Measurements from ENCODE around the gene KRTAP20-4. TPM values are rescaled to one million over a fixed set of nuclear protein-coding genes. Genes with fewer than 3 reads are reported as not detected.

KRTAP20-4 gene
- polyA plus RNA-seq (2011; rRNA removed) (not detected in 2 replicates), polyA plus RNA-seq (2017; fragmentation: RNase III; extraction: RNeasy Plus Mini Kit Qiagen cat#74134 plus additional on column Dnase treatment) (not detected in 3 replicates), polyA minus RNA-seq (2011; rRNA and poly(A)+ RNA removed) (not detected in 2 replicates)
- polyA plus RNA-seq (2012; cell fraction: cytosol; rRNA removed), result not detected in 2 replicates
- not detected in 2 replicates for polyA plus RNA-seq (2012; cell fraction: nucleus; rRNA removed)

- TF ChIP-seq CTCF (IDR thresholded peaks at IDR 0.05) (no peak), HOXB5 (CRISPR knock-in tag; IDR thresholded peaks at IDR 0.05) (no peak), HDAC2 (IDR thresholded peaks at IDR 0.05) (no peak), NPAS2 (CRISPR knock-in tag; IDR thresholded peaks at IDR 0.05; ENCODE audit: borderline replicate concordance) (no peak), JUNB (IDR thresholded peaks at IDR 0.05) (no peak), ZFP36 (IDR thresholded peaks at IDR 0.05; ENCODE audit: borderline replicate concordance, partially characterized antibody) (no peak), HES2 (IDR thresholded peaks at IDR 0.05) (no peak), RCOR1 (IDR thresholded peaks at IDR 0.05; ENCODE audit: low read depth, low read length) (no peak), TP53 (CRISPR knock-in tag; IDR thresholded peaks at IDR 0.05) (no peak), GATA3 (IDR thresholded peaks at IDR 0.05; ENCODE audit: borderline replicate concordance) (no peak), HEYL (CRISPR knock-in tag; IDR thresholded peaks at IDR 0.05) (no peak), CHD4 (IDR thresholded peaks at IDR 0.05; ENCODE audit: borderline replicate concordance) (no peak), CBX2 (IDR thresholded peaks at IDR 0.05; ENCODE audit: borderline replicate concordance, low read depth) (no peak), CEBPB (IDR thresholded peaks at IDR 0.05) (no peak), ZNF302 (CRISPR knock-in tag; IDR thresholded peaks at IDR 0.05) (no peak), KDM1A (IDR thresholded peaks at IDR 0.05; ENCODE audit: low read depth) (no peak), ZC3H11A (IDR thresholded peaks at IDR 0.05) (no peak), MYC (IDR thresholded peaks at IDR 0.05; ENCODE audit: borderline replicate concordance, low read length) (no peak), NFE2L2 (conservative IDR thresholded peaks at IDR 0.05; ENCODE audit: low read length) (no peak)
- TF ChIP-seq, protein P1, sequence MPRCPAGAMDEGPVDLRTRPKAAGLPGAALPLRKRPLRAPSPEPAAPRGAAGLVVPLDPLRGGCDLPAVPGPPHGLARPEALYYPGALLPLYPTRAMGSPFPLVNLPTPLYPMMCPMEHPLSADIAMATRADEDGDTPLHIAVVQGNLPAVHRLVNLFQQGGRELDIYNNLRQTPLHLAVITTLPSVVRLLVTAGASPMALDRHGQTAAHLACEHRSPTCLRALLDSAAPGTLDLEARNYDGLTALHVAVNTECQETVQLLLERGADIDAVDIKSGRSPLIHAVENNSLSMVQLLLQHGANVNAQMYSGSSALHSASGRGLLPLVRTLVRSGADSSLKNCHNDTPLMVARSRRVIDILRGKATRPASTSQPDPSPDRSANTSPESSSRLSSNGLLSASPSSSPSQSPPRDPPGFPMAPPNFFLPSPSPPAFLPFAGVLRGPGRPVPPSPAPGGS (IDR thresholded peaks at IDR 0.05), result no peak
- POLR2A ChIA-PET, result no interaction called here
- CTCF ChIA-PET, result no interaction called here
- Histone ChIP-seq H3K9me3 (no peaks in the 10 kb centered on the region), H3K4me1 (no peaks in the 10 kb centered on the region), H3K4me2 (no peak within 1 kb of the TSS), H3K27ac (no peak within 1 kb of the TSS), H3K4me3 (no peak within 1 kb of the TSS)
- WGBS (ENCODE audit: missing lambda C conversion rate), result 2% methylated on average over 3 of the region's 3 CpGs
- ATAC-seq, result no peak
- no peak for DNase-seq (ENCODE audit: low read depth in 1 of 2, low spot score in 1 of 2)
- FAIRE-seq, result no peak
Measured at GRCh38 chr21:30620522-30620921, at the start of gene KRTAP20-4. KRTAP20-4 (plus strand) TSS chr21:30620627.

DNA sequence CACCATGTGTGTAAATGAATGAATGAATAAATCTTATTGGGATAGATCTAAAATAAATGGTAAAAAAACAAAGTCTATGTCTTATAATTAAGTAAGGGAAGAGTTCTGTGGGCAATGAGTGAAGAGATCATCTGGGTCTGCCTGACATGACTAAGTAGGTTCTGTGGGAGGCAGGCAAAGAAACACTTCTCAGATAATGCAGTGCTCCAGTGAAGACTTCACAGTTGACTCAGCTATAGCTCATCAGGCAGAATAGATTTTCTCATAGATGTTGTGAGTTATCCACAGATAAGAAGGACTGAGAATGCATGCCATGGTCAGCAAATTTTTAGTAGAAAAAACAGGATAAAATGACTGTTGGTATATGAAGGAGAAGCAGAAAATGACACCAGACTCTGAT, 42.7 kb upstream of the KRTAP20-4 start:
- Histone ChIP-seq H3K27ac (no peak overlapping the region), H3K4me3 (no peak overlapping the region), H3K9me3 (no peaks in the 10 kb centered on the region), H3K4me1 (no peaks in the 10 kb centered on the region), H3K4me2 (no peak overlapping the region)
- TF ChIP-seq KDM1A (IDR thresholded peaks at IDR 0.05; ENCODE audit: low read depth), result no peak
- TF ChIP-seq CBX8 (IDR thresholded peaks at IDR 0.05), result no peak
- no peak for TF ChIP-seq SMC3 (IDR thresholded peaks at IDR 0.05)
- no peak for TF ChIP-seq EP300 (IDR thresholded peaks at IDR 0.05)
- no peak for TF ChIP-seq MAFK (IDR thresholded peaks at IDR 0.05; ENCODE audit: partially characterized antibody)
- no peak for TF ChIP-seq TFCP2L1 (CRISPR knock-in tag; IDR thresholded peaks at IDR 0.05)
- TF ChIP-seq CBX2 (IDR thresholded peaks at IDR 0.05; ENCODE audit: borderline replicate concordance, low read depth), result no peak
- TF ChIP-seq KDM5A (IDR thresholded peaks at IDR 0.05), result no peak
- no peak for TF ChIP-seq E2F6 (IDR thresholded peaks at IDR 0.05; ENCODE audit: borderline replicate concordance, low read depth)
- no peak for TF ChIP-seq POLR2AphosphoS2 (conservative IDR thresholded peaks at IDR 0.05; ENCODE audit: low read length)
- no peak for TF ChIP-seq ZC3H11A (IDR thresholded peaks at IDR 0.05)
- no peak for TF ChIP-seq HES2 (IDR thresholded peaks at IDR 0.05)
- no peak for TF ChIP-seq EHF (CRISPR knock-in tag; IDR thresholded peaks at IDR 0.05)
- TF ChIP-seq, protein P2, sequence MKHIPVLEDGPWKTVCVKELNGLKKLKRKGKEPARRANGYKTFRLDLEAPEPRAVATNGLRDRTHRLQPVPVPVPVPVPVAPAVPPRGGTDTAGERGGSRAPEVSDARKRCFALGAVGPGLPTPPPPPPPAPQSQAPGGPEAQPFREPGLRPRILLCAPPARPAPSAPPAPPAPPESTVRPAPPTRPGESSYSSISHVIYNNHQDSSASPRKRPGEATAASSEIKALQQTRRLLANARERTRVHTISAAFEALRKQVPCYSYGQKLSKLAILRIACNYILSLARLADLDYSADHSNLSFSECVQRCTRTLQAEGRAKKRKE (CRISPR knock-in tag; IDR thresholded peaks at IDR 0.05; ENCODE audit: low read depth), result no peak
- no peak for TF ChIP-seq HOXB13 (CRISPR knock-in tag; IDR thresholded peaks at IDR 0.05; ENCODE audit: low read depth)
- CTCF ChIA-PET, result no interaction called here
- POLR2A ChIA-PET, result no interaction called here
- FAIRE-seq, result no peak
- no peak for DNase-seq (ENCODE audit: low read depth in 1 of 2, low spot score in 1 of 2)
- ATAC-seq, result no peak

Measured in A549 (cell line).